NCI-H187 treated with DMSO at 0.1 percent for 48 hours (cell line): Measurements from ENCODE around the gene HOXA3.

Source experiments
- DNase-seq: peaks from one replicate; lab custom pipeline; 2025; lab: John Stamatoyannopoulos, UW

HOXA3 gene

GRCh38 chr7:27165996-27166530 is 13.7 kb upstream of the HOXA3 start:
- no peak for DNase-seq

- no peak for DNase-seq
Observed at GRCh38 chr7:27165089-27165995, 13.0 kb upstream of the HOXA3 start, which contains the start of gene HOXA9. Gene HOXA9 (minus strand): TSS chr7:27165537. CDS start chr7:27165457, 80 bp downstream.

- no peak for DNase-seq
Observed at GRCh38 chr7:27164367-27165088, 12.1 kb upstream of the HOXA3 start.

GRCh38 chr7:27164045-27164366 is 11.6 kb upstream of the HOXA3 start:
- DNase-seq = no peak

- DNase-seq = no peak
Observed at GRCh38 chr7:27163288-27164044, 11.1 kb upstream of the HOXA3 start.

DNA sequence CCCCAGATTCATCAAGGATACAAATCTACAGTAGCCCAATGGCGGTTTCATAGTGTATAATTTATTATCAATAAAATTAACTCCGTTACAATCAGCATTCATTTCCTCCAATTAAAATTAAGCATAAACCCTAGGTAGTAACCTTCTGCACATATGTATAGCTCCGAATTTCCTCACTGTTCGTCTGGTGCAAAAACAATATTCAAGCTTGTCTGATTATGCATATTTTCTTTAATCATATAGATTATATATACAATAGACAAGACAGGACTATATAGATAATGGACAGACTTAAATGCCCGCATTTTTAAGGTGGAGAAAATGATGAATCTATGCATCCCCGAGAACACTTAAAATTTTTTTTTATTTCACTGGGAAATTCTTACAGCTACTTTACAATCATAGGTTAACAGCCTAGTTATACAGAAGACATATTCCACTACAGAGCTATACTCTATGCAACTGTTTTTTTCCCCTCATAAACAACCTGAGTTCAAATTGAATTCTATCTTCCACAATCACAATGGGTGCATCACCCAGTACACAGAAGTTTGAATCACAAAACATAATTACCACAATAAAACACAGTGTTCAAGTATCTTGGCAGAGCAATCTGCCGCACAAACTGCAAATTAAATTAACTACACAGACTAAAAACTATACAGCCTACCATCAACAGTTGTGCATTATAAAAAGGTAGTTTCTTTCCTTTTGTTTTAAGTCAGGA is 10.3 kb upstream of the HOXA3 start:
- no peak for DNase-seq

GRCh38 chr7:27161721-27162560 is 9.6 kb upstream of the HOXA3 start:
- no peak for DNase-seq

DNA sequence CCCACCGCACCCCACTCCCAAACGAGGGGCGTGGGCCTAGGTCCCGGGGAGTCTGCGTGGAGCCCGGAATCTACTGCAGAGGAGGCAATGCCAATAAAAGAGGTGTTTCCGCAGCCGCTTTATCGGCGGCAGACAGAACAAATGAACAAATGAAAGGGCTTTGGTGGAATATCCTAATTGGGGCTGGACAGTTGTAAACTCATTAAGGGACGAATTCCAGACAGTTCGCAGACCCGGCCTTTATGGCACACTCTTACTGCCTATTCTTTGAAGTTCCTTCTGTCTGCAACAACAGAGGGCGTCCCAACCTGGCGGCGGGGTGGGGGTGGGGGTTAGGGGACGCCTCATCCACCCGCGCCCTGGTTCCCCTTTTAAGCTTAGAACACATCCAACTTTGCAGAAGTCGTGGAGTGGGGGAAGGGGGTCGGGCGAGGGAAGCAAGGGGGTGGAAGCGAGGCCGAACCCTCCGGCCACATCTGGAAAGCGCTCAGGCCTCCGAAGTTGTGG is 8.9 kb upstream of the HOXA3 start:
- no peak for DNase-seq

DNA sequence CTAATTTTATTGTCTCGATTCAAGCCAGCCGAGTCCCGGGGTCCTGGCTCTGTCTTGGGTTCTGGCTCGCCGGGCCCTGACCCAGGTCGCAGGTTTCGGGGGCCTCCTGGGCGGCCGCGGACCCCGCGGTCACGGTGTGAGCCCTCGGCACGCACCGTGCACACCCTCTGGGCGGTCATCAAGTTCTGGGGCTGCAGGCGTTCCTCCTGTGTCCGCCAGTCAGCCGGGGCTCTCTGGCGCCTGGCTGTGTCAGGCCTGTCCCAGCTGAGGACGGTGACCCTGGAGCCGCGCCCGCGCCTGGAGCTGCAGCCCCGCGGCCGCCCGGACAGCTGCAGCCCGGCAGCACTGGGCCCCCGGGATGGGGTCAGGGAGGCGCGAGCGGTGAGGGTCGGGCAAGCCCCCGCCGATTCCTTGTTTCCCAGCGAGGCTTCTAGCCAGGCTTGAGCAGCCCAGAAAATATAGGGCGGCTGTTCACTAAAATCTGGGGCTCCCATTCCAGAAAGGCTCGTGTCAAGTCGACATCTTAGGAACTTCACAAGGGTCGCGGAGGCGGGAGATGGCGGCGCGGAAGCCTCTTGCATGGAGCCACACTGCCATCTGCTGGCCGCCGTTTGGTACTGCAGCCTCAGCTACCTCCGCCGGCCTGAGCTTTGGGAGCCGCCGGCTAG is 8.3 kb upstream of the HOXA3 start:
- DNase-seq = no peak

DNA sequence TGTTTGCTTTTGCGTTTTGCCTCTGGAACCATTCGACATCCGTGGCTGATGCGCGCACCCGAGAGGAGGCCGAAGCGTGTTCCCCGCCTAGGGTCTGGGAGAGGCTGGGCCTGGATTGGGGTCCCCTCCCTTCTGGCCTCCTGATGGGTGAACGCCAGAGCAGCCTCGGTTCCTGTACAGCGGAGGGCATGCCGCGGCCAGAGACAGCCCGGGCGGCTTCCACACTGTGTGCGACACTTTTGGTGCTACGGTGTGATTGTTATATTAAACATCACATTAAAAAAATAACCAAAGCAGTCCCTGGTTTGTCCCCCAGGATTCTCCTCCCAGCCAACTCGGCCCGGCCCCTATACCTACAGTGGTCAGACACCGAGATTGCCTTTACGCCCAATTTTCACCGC is 7.8 kb upstream of the HOXA3 start:
- DNase-seq = no peak

DNA sequence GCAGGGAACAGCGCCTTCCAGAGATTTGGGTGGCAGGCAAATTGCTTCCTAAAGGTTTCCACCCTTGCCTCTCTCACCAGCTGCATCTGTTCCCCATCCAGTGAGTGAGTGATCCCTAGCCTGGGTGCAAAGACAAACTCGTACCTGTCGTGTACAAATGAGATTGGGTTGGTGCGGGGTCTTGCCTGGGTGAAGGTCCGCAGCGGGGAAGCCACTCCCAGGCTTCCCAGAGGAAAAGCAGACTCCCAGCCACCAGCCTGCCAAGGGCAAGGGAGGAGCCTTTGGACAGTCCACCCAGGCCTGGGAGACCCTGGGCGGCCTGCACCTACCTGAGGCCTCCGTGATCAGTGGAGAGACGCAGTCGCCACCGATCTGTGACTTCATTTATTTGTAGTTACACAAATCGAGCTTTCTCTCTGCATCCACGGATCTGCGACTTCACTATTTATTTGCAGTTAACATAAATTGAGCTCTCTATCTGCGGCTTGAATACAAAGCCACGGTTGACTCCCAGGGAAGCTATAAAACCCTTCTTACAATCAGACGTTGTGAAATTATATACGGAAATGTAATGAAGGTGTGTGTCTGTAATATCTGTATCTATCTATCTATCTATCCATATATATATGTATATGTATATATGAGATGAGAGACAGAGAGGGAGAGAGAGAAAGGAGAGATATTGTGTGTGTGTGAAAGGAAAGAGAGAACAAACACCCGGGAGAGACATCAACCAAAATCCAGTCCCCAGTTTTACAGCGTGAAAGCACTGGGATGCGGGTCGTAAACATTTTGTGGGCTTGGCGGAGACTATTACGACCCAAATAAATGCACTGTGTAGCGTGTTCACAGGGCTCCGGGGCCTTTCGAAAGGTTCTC is 7.1 kb upstream of the HOXA3 start:
- DNase-seq = no peak

GRCh38 chr7:27158436-27159265 is 6.3 kb upstream of the HOXA3 start:
- DNase-seq = no peak

DNA sequence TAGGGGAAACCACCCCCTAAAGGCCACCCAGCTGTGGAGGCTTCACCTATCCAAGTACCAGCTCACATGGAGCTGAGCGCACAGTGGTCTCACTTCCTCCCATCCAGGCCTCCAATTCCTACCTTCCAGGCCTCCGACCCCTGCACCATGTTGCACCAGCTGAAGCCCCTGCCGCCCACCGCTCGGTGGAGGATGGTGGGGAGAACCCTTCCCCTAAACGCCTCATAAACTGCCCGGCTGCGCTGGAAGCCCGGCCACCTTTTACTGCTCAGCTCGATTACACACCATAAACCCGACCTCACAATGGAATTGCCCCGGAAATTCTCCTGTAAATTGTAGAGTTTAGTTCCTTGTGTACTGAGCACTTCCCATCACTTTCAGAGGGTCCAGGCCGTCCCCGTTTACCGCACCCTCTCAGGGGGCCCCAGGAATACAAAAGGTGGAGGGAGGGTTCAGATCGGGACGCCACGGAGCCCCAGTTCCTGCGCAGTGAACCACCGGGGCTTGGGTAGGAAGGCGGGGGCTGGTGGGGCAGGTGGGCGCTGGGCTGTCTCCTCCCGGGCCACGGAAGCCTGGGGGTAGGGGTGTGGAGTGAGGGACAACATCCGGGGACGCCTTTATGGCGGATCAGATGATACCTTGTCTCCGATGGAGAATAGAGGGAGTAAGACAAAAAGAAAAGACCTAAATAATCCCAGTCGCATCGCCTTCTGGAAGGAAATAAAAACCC is 5.5 kb upstream of the HOXA3 start:
- DNase-seq = no peak

DNA sequence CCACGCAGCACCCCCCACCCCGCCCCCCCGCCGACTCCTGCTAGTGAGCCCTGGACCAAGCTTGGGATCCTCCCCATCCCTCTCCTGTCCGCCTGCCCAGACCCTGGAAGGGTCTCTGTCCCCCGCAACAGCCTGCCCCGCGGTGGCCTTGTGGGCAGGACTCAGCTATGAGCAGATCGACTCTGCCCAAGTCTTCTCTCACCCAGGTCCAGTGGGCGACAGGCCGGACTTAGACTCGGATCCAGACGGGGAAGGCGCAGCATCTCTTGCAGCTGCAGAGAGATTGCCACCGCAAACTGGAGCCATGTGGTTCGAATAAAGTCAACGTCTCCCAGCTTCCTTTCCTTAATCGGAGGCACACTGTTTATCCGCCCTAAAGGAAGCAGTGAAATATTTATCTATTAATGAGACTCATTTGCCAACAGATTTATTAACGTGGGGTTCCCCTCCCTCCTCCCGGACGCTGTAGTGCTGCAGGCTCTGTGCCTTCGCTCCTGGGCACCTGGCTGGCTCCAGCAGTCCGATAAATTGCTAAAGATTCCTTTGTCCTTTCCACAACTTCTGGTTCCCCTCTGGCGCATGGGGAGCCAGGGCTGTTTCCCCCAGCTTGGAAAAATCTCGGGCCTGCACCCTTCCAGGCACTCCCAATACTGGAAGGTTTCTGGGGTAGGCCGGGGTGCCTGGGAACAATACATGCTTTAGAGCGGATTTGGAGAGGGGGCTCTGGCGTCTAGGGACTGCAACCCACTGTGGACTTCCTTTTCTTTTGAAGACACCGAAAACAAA is 4.7 kb upstream of the HOXA3 start:
- DNase-seq = no peak

DNA sequence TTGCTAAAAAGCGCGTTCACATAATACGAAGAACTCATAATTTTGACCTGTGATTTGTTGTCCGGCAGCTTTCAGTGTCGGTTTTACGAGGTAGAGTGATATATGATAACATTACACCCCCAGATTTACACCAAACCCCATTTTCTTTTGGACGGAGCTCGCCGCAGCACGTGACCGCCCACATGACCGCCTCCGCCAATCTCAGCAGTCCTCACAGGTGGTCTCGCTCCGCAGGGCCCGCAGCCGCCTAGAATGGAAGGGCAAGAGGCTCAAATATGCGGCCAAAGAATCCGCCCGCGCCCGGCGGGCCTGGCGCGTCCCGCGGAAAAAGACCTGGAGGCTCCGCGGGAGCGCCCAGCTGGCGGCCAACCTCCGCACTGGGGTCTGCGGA is 4.1 kb upstream of the HOXA3 start, which contains the start of gene HOXA7:
Gene HOXA7 (minus strand): TSS at position 168 of the 391 bp plus-strand sequence. CDS start 130 bp downstream, at position 38.
- no peak for DNase-seq

DNA sequence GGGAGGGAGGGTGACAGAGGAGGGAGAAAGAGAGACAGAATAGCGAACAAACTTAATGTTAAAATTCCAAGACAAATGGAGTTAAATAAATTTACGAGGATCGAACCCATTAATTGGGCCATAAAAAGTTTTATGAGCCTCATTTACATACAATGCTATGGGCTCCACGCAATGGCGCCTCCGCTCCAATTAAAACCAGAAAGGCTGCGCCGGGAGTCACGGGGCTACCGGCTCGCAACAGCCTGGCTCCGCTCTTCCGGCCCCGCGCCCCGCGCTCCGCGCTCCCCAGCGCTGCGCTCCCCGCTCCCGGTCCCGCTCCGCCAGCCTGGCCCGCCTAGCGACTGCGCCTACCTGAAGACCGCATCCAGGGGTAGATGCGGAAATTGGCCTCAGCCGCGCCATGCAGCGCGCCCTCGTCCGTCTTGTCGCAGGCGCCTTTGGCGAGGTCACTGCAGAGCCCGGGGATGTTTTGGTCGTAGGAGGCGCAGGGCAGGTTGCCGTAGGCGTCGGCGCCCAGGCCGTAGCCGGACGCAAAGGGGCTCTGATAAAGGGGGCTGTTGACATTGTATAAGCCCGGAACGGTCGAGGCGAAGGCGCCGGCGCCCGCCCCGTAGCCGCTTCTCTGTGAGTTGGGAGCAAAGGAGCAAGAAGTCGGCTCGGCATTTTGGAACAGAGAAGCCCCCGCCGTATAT is 3.6 kb upstream of the HOXA3 start:
- DNase-seq = no peak
